ENCODE results near the gene CAMTA1. TPM values are rescaled to one million over a fixed set of nuclear protein-coding genes. Genes with fewer than 3 reads are reported as not detected.

Gene CAMTA1
- total and polyA plus RNA-seq, 4 donors: 18.0 to 93.5 (median 35.8) TPM

GRCh38 chr1:7352974-7353373, 567.7 kb downstream of the CAMTA1 start:
- H3K9me3 ChIP-seq (ENCODE audit: control insufficient read depth in 4 of 4, low read length in 3 of 4): no peaks in the 10 kb centered on the region
- no peak overlapping the region for H3K4me3 ChIP-seq (ENCODE audit: low read depth in 1 of 3, low read length in 3 of 3)
- no peak overlapping the region for H3K9ac ChIP-seq (ENCODE audit: low read depth in 1 of 2, low read length in 2 of 2)
- TF ChIP-seq HNF4G (IDR thresholded peaks at IDR 0.05) (no peak), EGR1 (IDR thresholded peaks at IDR 0.05; ENCODE audit: low read depth in 2 of 2) (no peak), TAF1 (conservative IDR thresholded peaks at IDR 0.05) (no peak), SP1 (IDR thresholded peaks at IDR 0.05) (no peak), HNF4A (conservative IDR thresholded peaks at IDR 0.05) (no peak), FOXA1 (IDR thresholded peaks at IDR 0.05) (no peak), NR2F2 (IDR thresholded peaks at IDR 0.05) (no peak), YY1 (IDR thresholded peaks at IDR 0.05) (no peak)
- TF ChIP-seq, protein P1, sequence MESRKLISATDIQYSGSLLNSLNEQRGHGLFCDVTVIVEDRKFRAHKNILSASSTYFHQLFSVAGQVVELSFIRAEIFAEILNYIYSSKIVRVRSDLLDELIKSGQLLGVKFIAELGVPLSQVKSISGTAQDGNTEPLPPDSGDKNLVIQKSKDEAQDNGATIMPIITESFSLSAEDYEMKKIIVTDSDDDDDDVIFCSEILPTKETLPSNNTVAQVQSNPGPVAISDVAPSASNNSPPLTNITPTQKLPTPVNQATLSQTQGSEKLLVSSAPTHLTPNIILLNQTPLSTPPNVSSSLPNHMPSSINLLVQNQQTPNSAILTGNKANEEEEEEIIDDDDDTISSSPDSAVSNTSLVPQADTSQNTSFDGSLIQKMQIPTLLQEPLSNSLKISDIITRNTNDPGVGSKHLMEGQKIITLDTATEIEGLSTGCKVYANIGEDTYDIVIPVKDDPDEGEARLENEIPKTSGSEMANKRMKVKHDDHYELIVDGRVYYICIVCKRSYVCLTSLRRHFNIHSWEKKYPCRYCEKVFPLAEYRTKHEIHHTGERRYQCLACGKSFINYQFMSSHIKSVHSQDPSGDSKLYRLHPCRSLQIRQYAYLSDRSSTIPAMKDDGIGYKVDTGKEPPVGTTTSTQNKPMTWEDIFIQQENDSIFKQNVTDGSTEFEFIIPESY (IDR thresholded peaks at IDR 0.05): no peak
- TF ChIP-seq, protein P2, sequence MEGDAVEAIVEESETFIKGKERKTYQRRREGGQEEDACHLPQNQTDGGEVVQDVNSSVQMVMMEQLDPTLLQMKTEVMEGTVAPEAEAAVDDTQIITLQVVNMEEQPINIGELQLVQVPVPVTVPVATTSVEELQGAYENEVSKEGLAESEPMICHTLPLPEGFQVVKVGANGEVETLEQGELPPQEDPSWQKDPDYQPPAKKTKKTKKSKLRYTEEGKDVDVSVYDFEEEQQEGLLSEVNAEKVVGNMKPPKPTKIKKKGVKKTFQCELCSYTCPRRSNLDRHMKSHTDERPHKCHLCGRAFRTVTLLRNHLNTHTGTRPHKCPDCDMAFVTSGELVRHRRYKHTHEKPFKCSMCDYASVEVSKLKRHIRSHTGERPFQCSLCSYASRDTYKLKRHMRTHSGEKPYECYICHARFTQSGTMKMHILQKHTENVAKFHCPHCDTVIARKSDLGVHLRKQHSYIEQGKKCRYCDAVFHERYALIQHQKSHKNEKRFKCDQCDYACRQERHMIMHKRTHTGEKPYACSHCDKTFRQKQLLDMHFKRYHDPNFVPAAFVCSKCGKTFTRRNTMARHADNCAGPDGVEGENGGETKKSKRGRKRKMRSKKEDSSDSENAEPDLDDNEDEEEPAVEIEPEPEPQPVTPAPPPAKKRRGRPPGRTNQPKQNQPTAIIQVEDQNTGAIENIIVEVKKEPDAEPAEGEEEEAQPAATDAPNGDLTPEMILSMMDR (IDR thresholded peaks at IDR 0.05; ENCODE audit: low read depth, low read length, missing input control): no peak
- no peak for DNase-seq (ENCODE audit: low spot score)
- no peaks in the 10 kb centered on the region for H3K4me1 ChIP-seq (ENCODE audit: control insufficient read depth in 4 of 4, insufficient read depth in 4 of 4, low read length in 3 of 4)
- H3K36me3 ChIP-seq (ENCODE audit: control insufficient read depth in 4 of 4, insufficient read depth in 3 of 4, low read depth in 1 of 4, low read length in 3 of 4): no peaks in the 10 kb centered on the region
- H3K27me3 ChIP-seq (ENCODE audit: control insufficient read depth in 4 of 4, insufficient read depth in 4 of 4, low read length in 3 of 4): no peaks in the 10 kb centered on the region
- no peak overlapping the region for H3K27ac ChIP-seq (ENCODE audit: low read depth in 1 of 2, low read length in 2 of 2)
- 86% methylated on average over 4 of the region's 4 CpGs for WGBS

- no peaks in the 10 kb centered on the region for H3K36me3 ChIP-seq (ENCODE audit: control insufficient read depth in 4 of 4, insufficient read depth in 3 of 4, low read depth in 1 of 4, low read length in 3 of 4)
- no peak overlapping the region for H3K27ac ChIP-seq (ENCODE audit: low read depth in 1 of 2, low read length in 2 of 2)
- no peak overlapping the region for H3K4me3 ChIP-seq (ENCODE audit: low read depth in 1 of 3, low read length in 3 of 3)
- WGBS: 95% methylated on average over 2 of the region's 2 CpGs
- H3K9me3 ChIP-seq (ENCODE audit: control insufficient read depth in 4 of 4, low read length in 3 of 4): no peaks in the 10 kb centered on the region
- no peaks in the 10 kb centered on the region for H3K4me1 ChIP-seq (ENCODE audit: control insufficient read depth in 4 of 4, insufficient read depth in 4 of 4, low read length in 3 of 4)
- TF ChIP-seq ATF3 (IDR thresholded peaks at IDR 0.05) (no peak), YY1 (IDR thresholded peaks at IDR 0.05) (no peak)
- H3K27me3 ChIP-seq (ENCODE audit: control insufficient read depth in 4 of 4, insufficient read depth in 4 of 4, low read length in 3 of 4): no peaks in the 10 kb centered on the region
- DNase-seq (ENCODE audit: low spot score): no peak
- no peak overlapping the region for H3K9ac ChIP-seq (ENCODE audit: low read depth in 1 of 2, low read length in 2 of 2)
Observed at GRCh38 chr1:7355646-7356045, 570.4 kb downstream of the CAMTA1 start.

DNA sequence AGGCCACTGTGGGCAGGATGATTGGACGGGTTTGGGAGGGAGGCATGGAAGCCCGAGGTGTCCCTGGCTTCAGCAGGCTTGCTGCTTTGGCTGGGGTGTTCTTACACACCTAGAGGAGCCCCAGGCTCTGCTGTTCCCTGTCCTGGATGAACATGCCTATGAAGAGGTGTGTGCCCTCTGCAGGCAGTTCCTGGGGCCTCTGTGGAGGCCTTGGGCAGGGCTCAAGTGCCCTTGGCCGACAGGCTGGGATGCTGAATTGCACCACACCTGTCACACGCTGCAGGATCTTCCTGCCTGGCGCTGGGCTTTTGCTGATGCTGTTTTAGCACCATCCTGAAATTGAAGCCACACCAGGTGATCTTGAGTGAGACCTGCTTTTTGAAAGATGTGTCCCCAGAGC, 570.8 kb downstream of the CAMTA1 start:
- Histone ChIP-seq H3K9me3 (ENCODE audit: control insufficient read depth in 4 of 4, low read length in 3 of 4) (no peaks in the 10 kb centered on the region), H3K36me3 (ENCODE audit: control insufficient read depth in 4 of 4, insufficient read depth in 3 of 4, low read depth in 1 of 4, low read length in 3 of 4) (no peaks in the 10 kb centered on the region), H3K27ac (ENCODE audit: low read depth in 1 of 2, low read length in 2 of 2) (no peak overlapping the region), H3K27me3 (ENCODE audit: control insufficient read depth in 4 of 4, insufficient read depth in 4 of 4, low read length in 3 of 4) (no peaks in the 10 kb centered on the region), H3K4me3 (ENCODE audit: low read depth in 1 of 3, low read length in 3 of 3) (no peak overlapping the region), H3K9ac (ENCODE audit: low read depth in 1 of 2, low read length in 2 of 2) (no peak overlapping the region), H3K4me1 (ENCODE audit: control insufficient read depth in 4 of 4, insufficient read depth in 4 of 4, low read length in 3 of 4) (no peaks in the 10 kb centered on the region)
- DNase-seq (ENCODE audit: low spot score): no peak
- TF ChIP-seq RAD21 (IDR thresholded peaks at IDR 0.05) (no peak), GABPA (IDR thresholded peaks at IDR 0.05 in 1 of 2, conservative IDR thresholded peaks at IDR 0.05 in 1 of 2) (no peak), FOXA1 (IDR thresholded peaks at IDR 0.05) (no peak), JUND (IDR thresholded peaks at IDR 0.05) (no peak), EGR1 (IDR thresholded peaks at IDR 0.05; ENCODE audit: low read depth in 2 of 2) (no peak), HNF4G (IDR thresholded peaks at IDR 0.05) (no peak), YY1 (IDR thresholded peaks at IDR 0.05) (no peak), SP1 (IDR thresholded peaks at IDR 0.05) (no peak), HNF4A (conservative IDR thresholded peaks at IDR 0.05) (no peak), FOXA2 (IDR thresholded peaks at IDR 0.05) (no peak)
- TF ChIP-seq, protein P2 (IDR thresholded peaks at IDR 0.05; ENCODE audit: low read depth, low read length, missing input control): no peak
- TF ChIP-seq, protein P3, sequence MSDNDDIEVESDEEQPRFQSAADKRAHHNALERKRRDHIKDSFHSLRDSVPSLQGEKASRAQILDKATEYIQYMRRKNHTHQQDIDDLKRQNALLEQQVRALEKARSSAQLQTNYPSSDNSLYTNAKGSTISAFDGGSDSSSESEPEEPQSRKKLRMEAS (IDR thresholded peaks at IDR 0.05): no peak
- WGBS: 81% methylated on average over 5 of the region's 5 CpGs

Data from liver (tissue), 9 donors.